Fibroblast of lung (primary cell): ENCODE results near the gene WWOX.

Experiments used
- EZH2 ChIP-seq: IDR thresholded peaks from 2 replicates; pipeline ENCODE4 v1.5.1; 2012; ENCODE audit warnings: low read length, control low read depth, mild to moderate bottlenecking; ENCODE audit errors: missing control alignments
- TF ChIP-seq, protein P1 (sequence below), 2 donors: IDR thresholded peaks in 1 of 2; conservative IDR thresholded peaks in 1 of 2; 1 replicate in 1 of 2; 2 replicates in 1 of 2; pipeline ENCODE4 v1.5.1; 2011 to 2012; ENCODE audit warnings: low read length in 2 of 2, control low read depth in 1 of 2, inconsistent platforms in 1 of 2, low read depth in 1 of 2, mild to moderate bottlenecking in 1 of 2

DNA sequence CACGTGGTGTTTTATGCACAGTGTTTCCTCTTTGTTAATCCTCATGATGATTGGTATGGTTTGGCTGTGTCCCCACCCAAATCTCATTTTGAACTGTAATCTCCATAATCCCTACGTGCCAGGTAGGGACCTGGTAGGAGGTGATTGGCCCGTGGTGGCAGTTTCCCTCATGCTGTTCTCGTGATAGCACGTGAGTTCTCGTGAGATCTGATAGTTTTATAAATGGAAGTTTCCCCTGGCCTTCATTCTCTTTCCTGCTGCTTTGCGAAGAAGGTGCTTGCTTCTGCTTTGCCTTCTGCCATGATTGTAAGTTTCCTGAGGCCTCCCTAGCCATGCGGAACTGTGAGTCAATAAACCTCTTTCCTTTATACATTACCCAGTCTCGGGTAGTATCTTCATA is 115.8 kb downstream of the WWOX start:
- TF ChIP-seq, protein P1, sequence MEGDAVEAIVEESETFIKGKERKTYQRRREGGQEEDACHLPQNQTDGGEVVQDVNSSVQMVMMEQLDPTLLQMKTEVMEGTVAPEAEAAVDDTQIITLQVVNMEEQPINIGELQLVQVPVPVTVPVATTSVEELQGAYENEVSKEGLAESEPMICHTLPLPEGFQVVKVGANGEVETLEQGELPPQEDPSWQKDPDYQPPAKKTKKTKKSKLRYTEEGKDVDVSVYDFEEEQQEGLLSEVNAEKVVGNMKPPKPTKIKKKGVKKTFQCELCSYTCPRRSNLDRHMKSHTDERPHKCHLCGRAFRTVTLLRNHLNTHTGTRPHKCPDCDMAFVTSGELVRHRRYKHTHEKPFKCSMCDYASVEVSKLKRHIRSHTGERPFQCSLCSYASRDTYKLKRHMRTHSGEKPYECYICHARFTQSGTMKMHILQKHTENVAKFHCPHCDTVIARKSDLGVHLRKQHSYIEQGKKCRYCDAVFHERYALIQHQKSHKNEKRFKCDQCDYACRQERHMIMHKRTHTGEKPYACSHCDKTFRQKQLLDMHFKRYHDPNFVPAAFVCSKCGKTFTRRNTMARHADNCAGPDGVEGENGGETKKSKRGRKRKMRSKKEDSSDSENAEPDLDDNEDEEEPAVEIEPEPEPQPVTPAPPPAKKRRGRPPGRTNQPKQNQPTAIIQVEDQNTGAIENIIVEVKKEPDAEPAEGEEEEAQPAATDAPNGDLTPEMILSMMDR (conservative IDR thresholded peaks at IDR 0.05 in 1 of 2, IDR thresholded peaks at IDR 0.05 in 1 of 2; ENCODE audit: low read depth in 1 of 2, low read length in 2 of 2) = no peak
- TF ChIP-seq EZH2 = no peak
